Caco-2 (cell line): Measurements from ENCODE around the gene SRPRB. TPM values are rescaled to one million over a fixed set of nuclear protein-coding genes. Genes with fewer than 3 reads are reported as not detected.

Experiments
- BruUV-seq: library from RNA; stranded (reverse); fragments of 400-500 nt; replicated peaks from 2 replicates; lab custom pipeline; 2021; lab: Mats Ljungman, UMichigan
- CTCF ChIA-PET: fragments of 300-600 bp; sonication (Branson Sonifier 250); formaldehyde crosslinking; loops from one replicate; lab custom pipeline; 2022; ENCODE audit warnings: antibody characterized with exemption; lab: Charles Lee
- POLR2A ChIA-PET: fragments of 300-600 bp; sonication (Branson Sonifier 250); formaldehyde crosslinking; loops from one replicate; lab custom pipeline; 2022; ENCODE audit warnings: antibody characterized with exemption; lab: Charles Lee
- DNase-seq, 2 experiments: peaks; one replicate each; pipeline versions ENCODE4 v3.0.0 to v3.0.0-alpha.2; 2020 to 2022
- H3K27me3 ChIP-seq: replicated peaks from 2 replicates; pipeline ENCODE4 v1.6.0; 2011; ENCODE audit warnings: low read length; ENCODE audit not compliant: control insufficient read depth, insufficient read depth
- H3K36me3 ChIP-seq: 2 replicates; pipeline ENCODE4 v1.5.1; 2011; ENCODE audit warnings: low read length; ENCODE audit not compliant: control insufficient read depth, insufficient read depth
- H3K4me1 ChIP-seq: fragments of 250-450 bp; sonication (Bioruptor Pico); 2 replicates; pipeline ENCODE4 v1.5.1; 2020; ENCODE audit warnings: mild to moderate bottlenecking
- H3K4me3 ChIP-seq: 2 replicates; pipeline ENCODE4 v1.5.1; 2011; ENCODE audit warnings: low read depth, mild to moderate bottlenecking, control low read depth, low read length
- H3K9me3 ChIP-seq: fragments of 250-450 bp; sonication (Bioruptor Pico); 2 replicates; pipeline ENCODE4 v1.5.1; 2020; ENCODE audit warnings: mild to moderate bottlenecking, moderate library complexity
- H3K27ac Mint-ChIP-seq: one replicate; pipeline ENCODE4 v1.8.0; 2022; ENCODE audit warnings: mixed read lengths; ENCODE audit not compliant: unreplicated experiment
- H3K27me3 Mint-ChIP-seq: one replicate; pipeline ENCODE4 v1.8.0; 2022; ENCODE audit warnings: mixed read lengths; ENCODE audit not compliant: insufficient read depth, unreplicated experiment
- H3K36me3 Mint-ChIP-seq: one replicate; pipeline ENCODE4 v1.8.0; 2022; ENCODE audit warnings: mild to moderate bottlenecking, mixed read lengths; ENCODE audit not compliant: insufficient read depth, unreplicated experiment
- H3K4me1 Mint-ChIP-seq: one replicate; pipeline ENCODE4 v1.8.0; 2022; ENCODE audit warnings: low read depth, mixed read lengths; ENCODE audit not compliant: unreplicated experiment
- H3K4me3 Mint-ChIP-seq: one replicate; pipeline ENCODE4 v1.8.0; 2022; ENCODE audit warnings: mild to moderate bottlenecking, moderate library complexity, mixed read lengths; ENCODE audit not compliant: unreplicated experiment
- H3K9me3 Mint-ChIP-seq: one replicate; pipeline ENCODE4 v1.8.0; 2022; ENCODE audit warnings: mixed read lengths; ENCODE audit not compliant: unreplicated experiment
- intact Hi-C: fragments of 100-400 bp; cut with micrococcal nuclease; formaldehyde crosslinking; loops from one replicate; pipeline ENCODE4 v1.10.0; 2022; ENCODE audit not compliant: unreplicated experiment
- total RNA-seq: library from RNA; stranded (reverse); gene quantifications from 2 replicates; pipeline ENCODE4 v1.2.3, GENCODE V29; 2022
- TF ChIP-seq, protein P1 (sequence below), 2 experiments: fragments of 200-600 bp in 1 of 2; IDR thresholded peaks; 1 replicate in 1 of 2; 2 replicates in 1 of 2; pipeline versions ENCODE4 v1.5.1 to v1.8.0; 2011 to 2022; ENCODE audit warnings: antibody characterized with exemption in 1 of 2, control low read depth in 1 of 2, inconsistent platforms in 1 of 2, low read depth in 1 of 2, low read length in 1 of 2, mild to moderate bottlenecking in 1 of 2, moderate library complexity in 1 of 2; ENCODE audit not compliant: insufficient read depth in 1 of 2, severe bottlenecking in 1 of 2, unreplicated experiment in 1 of 2

Gene SRPRB
- total RNA-seq, 1 experiment from 2014 or later: 87.3 TPM

DNA sequence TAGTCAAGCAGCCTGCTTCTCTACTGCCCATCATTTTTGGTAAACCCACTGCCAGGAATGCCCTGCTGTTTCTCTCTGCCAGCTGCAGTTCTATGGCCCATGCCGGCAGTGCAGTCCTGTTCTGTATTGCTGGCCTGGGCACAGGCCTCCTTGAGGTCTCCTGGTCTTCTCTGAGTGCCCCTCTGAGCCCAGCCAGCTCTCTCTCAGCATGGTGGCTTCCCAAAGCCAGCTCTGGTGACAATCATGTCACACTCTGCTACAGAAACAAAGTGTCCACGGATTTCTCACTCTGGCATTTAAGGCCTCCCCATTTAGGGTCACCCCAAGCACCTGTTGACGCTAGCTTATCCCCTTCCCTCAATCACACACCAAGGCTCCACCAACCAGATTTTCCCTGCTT lies 24.5 kb downstream of the SRPRB start:
- Mint-ChIP-seq H3K27me3 (no peaks in the 10 kb centered on the region), H3K9me3 (no peaks in the 10 kb centered on the region), H3K4me1 (no peaks in the 10 kb centered on the region), H3K27ac (no peak overlapping the region), H3K36me3 (no peaks in the 10 kb centered on the region), H3K4me3 (no peak overlapping the region)
- POLR2A ChIA-PET: no interaction called here
- no peak overlapping the region for H3K4me3 ChIP-seq
- CTCF ChIA-PET: no interaction called here
- no peaks in the 10 kb centered on the region for H3K4me1 ChIP-seq
- H3K36me3 ChIP-seq: no peaks in the 10 kb centered on the region; the same call in 1 of the 2 replicates
- intact Hi-C loops: no loop called here
- no peak for DNase-seq
- TF ChIP-seq, protein P1, sequence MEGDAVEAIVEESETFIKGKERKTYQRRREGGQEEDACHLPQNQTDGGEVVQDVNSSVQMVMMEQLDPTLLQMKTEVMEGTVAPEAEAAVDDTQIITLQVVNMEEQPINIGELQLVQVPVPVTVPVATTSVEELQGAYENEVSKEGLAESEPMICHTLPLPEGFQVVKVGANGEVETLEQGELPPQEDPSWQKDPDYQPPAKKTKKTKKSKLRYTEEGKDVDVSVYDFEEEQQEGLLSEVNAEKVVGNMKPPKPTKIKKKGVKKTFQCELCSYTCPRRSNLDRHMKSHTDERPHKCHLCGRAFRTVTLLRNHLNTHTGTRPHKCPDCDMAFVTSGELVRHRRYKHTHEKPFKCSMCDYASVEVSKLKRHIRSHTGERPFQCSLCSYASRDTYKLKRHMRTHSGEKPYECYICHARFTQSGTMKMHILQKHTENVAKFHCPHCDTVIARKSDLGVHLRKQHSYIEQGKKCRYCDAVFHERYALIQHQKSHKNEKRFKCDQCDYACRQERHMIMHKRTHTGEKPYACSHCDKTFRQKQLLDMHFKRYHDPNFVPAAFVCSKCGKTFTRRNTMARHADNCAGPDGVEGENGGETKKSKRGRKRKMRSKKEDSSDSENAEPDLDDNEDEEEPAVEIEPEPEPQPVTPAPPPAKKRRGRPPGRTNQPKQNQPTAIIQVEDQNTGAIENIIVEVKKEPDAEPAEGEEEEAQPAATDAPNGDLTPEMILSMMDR (IDR thresholded peaks at IDR 0.05; ENCODE audit: insufficient read depth in 1 of 2, low read depth in 1 of 2, low read length in 1 of 2, severe bottlenecking in 1 of 2, unreplicated experiment in 1 of 2): no peak
- no TSS peak for BruUV-seq
- no peaks in the 10 kb centered on the region for H3K9me3 ChIP-seq
- no peaks in the 10 kb centered on the region for H3K27me3 ChIP-seq

DNA sequence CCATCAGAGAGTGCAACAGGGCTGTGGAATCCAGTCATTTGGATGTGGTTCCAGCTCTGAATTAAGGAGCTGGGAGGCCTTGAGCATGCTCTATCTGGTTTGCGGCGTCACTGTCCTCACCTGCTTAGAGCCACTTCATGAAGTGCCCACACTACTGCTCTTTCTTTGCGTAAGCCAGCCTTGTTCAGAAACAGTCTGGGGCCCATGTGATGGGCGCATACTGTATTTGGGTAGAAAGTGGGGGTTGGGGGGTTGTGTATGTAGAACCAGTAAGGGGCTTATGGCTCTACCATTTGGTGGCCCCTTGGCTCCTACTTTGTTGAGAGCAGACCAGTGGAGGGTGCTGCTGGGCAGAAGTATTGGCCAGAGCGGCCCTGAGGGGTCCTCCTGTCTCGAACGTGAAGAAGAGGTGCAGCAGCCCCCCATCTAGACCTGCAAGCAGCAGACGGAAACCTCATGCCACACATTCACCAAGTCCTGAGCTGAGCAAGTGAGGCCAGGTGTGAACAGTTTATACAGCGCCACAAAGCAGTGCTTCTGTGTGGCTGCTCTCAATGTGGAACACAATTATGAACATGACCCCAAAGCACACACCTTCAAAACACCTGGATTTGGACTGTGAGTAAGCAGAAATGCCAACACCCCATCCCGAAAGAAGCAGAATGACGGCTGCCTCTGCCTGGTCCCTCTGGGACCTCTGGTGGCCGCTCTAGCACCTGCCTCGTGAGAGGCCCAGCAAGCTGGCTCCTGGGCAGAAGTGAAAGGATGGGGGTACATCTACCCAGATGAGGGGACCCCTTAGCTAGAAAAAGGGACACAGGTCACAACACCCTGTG lies 26.6 kb downstream of the SRPRB start:
- Mint-ChIP-seq H3K36me3 (no peaks in the 10 kb centered on the region), H3K27ac (no peak overlapping the region), H3K4me3 (no peak overlapping the region), H3K4me1 (no peaks in the 10 kb centered on the region), H3K27me3 (no peaks in the 10 kb centered on the region), H3K9me3 (no peaks in the 10 kb centered on the region)
- Histone ChIP-seq H3K4me1 (no peaks in the 10 kb centered on the region), H3K4me3 (no peak overlapping the region), H3K9me3 (no peaks in the 10 kb centered on the region), H3K27me3 (no peaks in the 10 kb centered on the region), H3K36me3 (no peaks in the 10 kb centered on the region)
- ChIA-PET CTCF (interaction anchor here (1.0 kb wide), 2 partner anchors 12 to 165 kb away, joined by 3 read pairs; no protein-coding TSS in a partner anchor), POLR2A (no interaction called here)
- TF ChIP-seq, protein P1 (IDR thresholded peaks at IDR 0.05; ENCODE audit: insufficient read depth in 1 of 2, low read depth in 1 of 2, low read length in 1 of 2, severe bottlenecking in 1 of 2, unreplicated experiment in 1 of 2): peak; percentile 41 to 70
- intact Hi-C loops: no loop called here
- peak in 1 of 2 experiments; percentile 36 for DNase-seq
- no TSS peak for BruUV-seq

DNA sequence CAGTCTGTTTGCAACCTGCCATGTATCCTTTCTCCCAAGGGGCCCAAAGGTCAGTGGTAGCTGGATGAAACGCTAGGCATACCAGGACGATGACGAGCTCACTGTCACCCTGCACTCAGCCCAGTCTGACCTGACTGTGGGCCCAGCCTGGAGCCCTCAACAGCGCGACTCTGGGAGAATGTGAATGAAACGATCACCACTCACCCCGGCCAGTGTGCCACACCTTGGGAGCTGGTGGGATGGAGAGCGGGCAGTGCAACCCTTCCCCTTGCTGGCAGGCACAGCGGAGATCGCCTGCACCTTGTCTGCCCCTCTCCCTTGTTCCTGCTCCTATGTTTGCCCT lies 27.2 kb downstream of the SRPRB start:
- Histone ChIP-seq H3K4me1 (no peaks in the 10 kb centered on the region), H3K36me3 (no peaks in the 10 kb centered on the region), H3K4me3 (no peak overlapping the region), H3K27me3 (no peaks in the 10 kb centered on the region), H3K9me3 (no peaks in the 10 kb centered on the region)
- TF ChIP-seq, protein P1 (IDR thresholded peaks at IDR 0.05; ENCODE audit: insufficient read depth in 1 of 2, low read depth in 1 of 2, low read length in 1 of 2, severe bottlenecking in 1 of 2, unreplicated experiment in 1 of 2): no peak
- POLR2A ChIA-PET: interaction anchor here (0.5 kb wide), 1 partner anchor 171 kb away, joined by 4 read pairs; the partner anchor contains the start of gene TOPBP1
- H3K27me3 Mint-ChIP-seq: no peaks in the 10 kb centered on the region
- BruUV-seq: no TSS peak
- no peaks in the 10 kb centered on the region for H3K9me3 Mint-ChIP-seq
- no peak overlapping the region for H3K4me3 Mint-ChIP-seq
- DNase-seq: no peak
- no peaks in the 10 kb centered on the region for H3K36me3 Mint-ChIP-seq
- no peak overlapping the region for H3K27ac Mint-ChIP-seq
- CTCF ChIA-PET: interaction anchor here (1.0 kb wide), 2 partner anchors 13 to 166 kb away, joined by 3 read pairs; no protein-coding TSS in a partner anchor
- intact Hi-C loops: no loop called here
- no peaks in the 10 kb centered on the region for H3K4me1 Mint-ChIP-seq
